Thyroid gland (tissue), 4 donors: Measurements from ENCODE around the gene PGF.

Experiments used
- POLR2A ChIP-seq, 2 donors: fragments of 450-650 bp; IDR thresholded peaks; one replicate each; pipeline ENCODE4 v1.6.1; 2017; ENCODE audit warnings: antibody characterized with exemption in 2 of 2, mild to moderate bottlenecking in 2 of 2, moderate library complexity in 1 of 2
- TF ChIP-seq, protein P1 (sequence below), 6 experiments: fragments of 200-600 bp in 3 of 6; fragments of 450-650 bp in 3 of 6; sonication (generic) in 3 of 6; IDR thresholded peaks; one replicate each; pipeline ENCODE4 v1.5.1; 2016 to 2019; ENCODE audit warnings: antibody characterized with exemption in 6 of 6, mild to moderate bottlenecking in 2 of 6, inconsistent platforms in 1 of 6, moderate library complexity in 1 of 6

GRCh38 chr14:74932401-74932901 is 22.9 kb downstream of the PGF start:
- TF ChIP-seq, protein P1, sequence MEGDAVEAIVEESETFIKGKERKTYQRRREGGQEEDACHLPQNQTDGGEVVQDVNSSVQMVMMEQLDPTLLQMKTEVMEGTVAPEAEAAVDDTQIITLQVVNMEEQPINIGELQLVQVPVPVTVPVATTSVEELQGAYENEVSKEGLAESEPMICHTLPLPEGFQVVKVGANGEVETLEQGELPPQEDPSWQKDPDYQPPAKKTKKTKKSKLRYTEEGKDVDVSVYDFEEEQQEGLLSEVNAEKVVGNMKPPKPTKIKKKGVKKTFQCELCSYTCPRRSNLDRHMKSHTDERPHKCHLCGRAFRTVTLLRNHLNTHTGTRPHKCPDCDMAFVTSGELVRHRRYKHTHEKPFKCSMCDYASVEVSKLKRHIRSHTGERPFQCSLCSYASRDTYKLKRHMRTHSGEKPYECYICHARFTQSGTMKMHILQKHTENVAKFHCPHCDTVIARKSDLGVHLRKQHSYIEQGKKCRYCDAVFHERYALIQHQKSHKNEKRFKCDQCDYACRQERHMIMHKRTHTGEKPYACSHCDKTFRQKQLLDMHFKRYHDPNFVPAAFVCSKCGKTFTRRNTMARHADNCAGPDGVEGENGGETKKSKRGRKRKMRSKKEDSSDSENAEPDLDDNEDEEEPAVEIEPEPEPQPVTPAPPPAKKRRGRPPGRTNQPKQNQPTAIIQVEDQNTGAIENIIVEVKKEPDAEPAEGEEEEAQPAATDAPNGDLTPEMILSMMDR (IDR thresholded peaks at IDR 0.05): no peak
- no peak for TF ChIP-seq POLR2A (IDR thresholded peaks at IDR 0.05)
